HG03460 (cell line): ENCODE results near the gene SEPTIN5.

ENCODE experiments used
- ATAC-seq: cut with Tn5 transposase; IDR thresholded peaks from one replicate; pipeline ENCODE4 v1.9.1; 2021; ENCODE audit not compliant: unreplicated experiment

Gene SEPTIN5

GRCh38 chr22:19747551-19747950 lies 33.2 kb downstream of the SEPTIN5 start:
- no peak for ATAC-seq

- ATAC-seq: no peak
Observed at GRCh38 chr22:19748139-19748538, 33.8 kb downstream of the SEPTIN5 start.

GRCh38 chr22:19748991-19749664 lies 34.8 kb downstream of the SEPTIN5 start:
- no peak for ATAC-seq

GRCh38 chr22:19749876-19750275 lies 35.6 kb downstream of the SEPTIN5 start:
- ATAC-seq: no peak

GRCh38 chr22:19750507-19751490 lies 36.5 kb downstream of the SEPTIN5 start:
- ATAC-seq: no peak

- ATAC-seq: no peak
Observed at GRCh38 chr22:19751497-19752245, 37.4 kb downstream of the SEPTIN5 start.

GRCh38 chr22:19753090-19753842 lies 39.0 kb downstream of the SEPTIN5 start:
- ATAC-seq: no peak

- no peak for ATAC-seq
Observed at GRCh38 chr22:19753996-19754700, 39.8 kb downstream of the SEPTIN5 start.

GRCh38 chr22:19754701-19755144 lies 40.4 kb downstream of the SEPTIN5 start:
- ATAC-seq: no peak

- no peak for ATAC-seq
Observed at GRCh38 chr22:19755145-19755710, 40.9 kb downstream of the SEPTIN5 start.

- no peak for ATAC-seq
Observed at GRCh38 chr22:19755722-19756287, 41.5 kb downstream of the SEPTIN5 start.

GRCh38 chr22:19756288-19757128 lies 42.2 kb downstream of the SEPTIN5 start:
- no peak for ATAC-seq

- ATAC-seq: no peak
Observed at GRCh38 chr22:19757140-19757984, 43.1 kb downstream of the SEPTIN5 start.

- no peak for ATAC-seq
Observed at GRCh38 chr22:19757985-19758895, 43.9 kb downstream of the SEPTIN5 start.

- no peak for ATAC-seq
Observed at GRCh38 chr22:19758896-19759426, 44.7 kb downstream of the SEPTIN5 start.

GRCh38 chr22:19759427-19760057 lies 45.2 kb downstream of the SEPTIN5 start:
- no peak for ATAC-seq
